ENCODE results near the gene ACTN1. TPM values are rescaled to one million over a fixed set of nuclear protein-coding genes. Genes with fewer than 3 reads are reported as not detected.
A peak's percentile ranks its signal among the peaks of the same experiment; 100 is the strongest.

Gene ACTN1
- polyA plus RNA-seq, 1 experiment = 641 TPM

DNA sequence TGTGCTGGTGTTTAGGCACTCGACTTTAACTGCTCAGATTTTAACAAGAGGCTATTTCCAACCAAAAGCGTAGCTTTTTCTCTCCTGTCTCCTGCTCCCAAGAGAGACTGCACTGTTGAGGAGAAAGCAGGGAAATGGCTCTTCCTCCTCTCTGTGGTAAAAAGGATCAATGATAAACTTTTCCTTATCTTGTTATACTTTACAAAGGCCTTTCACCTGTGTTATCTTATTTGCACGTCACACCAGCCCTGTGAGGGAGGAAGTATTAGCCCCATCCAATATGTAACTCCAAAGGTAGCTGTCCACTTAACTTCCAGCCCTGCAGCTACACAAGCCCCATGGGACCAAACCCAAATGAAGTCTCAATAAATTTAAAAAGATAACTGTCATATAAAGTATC lies 153.4 kb downstream of the ACTN1 start:
- ChIA-PET POLR2A (interaction anchor here (1.1 kb wide), 1 partner anchor 33 kb away, joined by 10 read pairs; the partner anchor contains the start of gene ZFP36L1), CTCF (interaction anchor here (0.6 to 5.8 kb wide), 11 partner anchors 8 to 990 kb away, joined by 3 to 34 read pairs (median 5); no protein-coding TSS in a partner anchor)
- Histone ChIP-seq H3K4me3 (ENCODE audit: low read depth, low read length) (no peak overlapping the region), H3K9me3 (ENCODE audit: control insufficient read depth, insufficient read depth, low read length) (no peaks in the 10 kb centered on the region), H3K27me3 (ENCODE audit: control insufficient read depth, insufficient read depth, low read length) (no peaks in the 10 kb centered on the region), H3K27ac (ENCODE audit: low read depth, low read length) (no peak overlapping the region)
- TF ChIP-seq, protein P1, sequence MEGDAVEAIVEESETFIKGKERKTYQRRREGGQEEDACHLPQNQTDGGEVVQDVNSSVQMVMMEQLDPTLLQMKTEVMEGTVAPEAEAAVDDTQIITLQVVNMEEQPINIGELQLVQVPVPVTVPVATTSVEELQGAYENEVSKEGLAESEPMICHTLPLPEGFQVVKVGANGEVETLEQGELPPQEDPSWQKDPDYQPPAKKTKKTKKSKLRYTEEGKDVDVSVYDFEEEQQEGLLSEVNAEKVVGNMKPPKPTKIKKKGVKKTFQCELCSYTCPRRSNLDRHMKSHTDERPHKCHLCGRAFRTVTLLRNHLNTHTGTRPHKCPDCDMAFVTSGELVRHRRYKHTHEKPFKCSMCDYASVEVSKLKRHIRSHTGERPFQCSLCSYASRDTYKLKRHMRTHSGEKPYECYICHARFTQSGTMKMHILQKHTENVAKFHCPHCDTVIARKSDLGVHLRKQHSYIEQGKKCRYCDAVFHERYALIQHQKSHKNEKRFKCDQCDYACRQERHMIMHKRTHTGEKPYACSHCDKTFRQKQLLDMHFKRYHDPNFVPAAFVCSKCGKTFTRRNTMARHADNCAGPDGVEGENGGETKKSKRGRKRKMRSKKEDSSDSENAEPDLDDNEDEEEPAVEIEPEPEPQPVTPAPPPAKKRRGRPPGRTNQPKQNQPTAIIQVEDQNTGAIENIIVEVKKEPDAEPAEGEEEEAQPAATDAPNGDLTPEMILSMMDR (IDR thresholded peaks at IDR 0.05; ENCODE audit: low read depth, low read length) = no peak
- DNase-seq (ENCODE audit: low read depth, low spot score) = no peak

DNA sequence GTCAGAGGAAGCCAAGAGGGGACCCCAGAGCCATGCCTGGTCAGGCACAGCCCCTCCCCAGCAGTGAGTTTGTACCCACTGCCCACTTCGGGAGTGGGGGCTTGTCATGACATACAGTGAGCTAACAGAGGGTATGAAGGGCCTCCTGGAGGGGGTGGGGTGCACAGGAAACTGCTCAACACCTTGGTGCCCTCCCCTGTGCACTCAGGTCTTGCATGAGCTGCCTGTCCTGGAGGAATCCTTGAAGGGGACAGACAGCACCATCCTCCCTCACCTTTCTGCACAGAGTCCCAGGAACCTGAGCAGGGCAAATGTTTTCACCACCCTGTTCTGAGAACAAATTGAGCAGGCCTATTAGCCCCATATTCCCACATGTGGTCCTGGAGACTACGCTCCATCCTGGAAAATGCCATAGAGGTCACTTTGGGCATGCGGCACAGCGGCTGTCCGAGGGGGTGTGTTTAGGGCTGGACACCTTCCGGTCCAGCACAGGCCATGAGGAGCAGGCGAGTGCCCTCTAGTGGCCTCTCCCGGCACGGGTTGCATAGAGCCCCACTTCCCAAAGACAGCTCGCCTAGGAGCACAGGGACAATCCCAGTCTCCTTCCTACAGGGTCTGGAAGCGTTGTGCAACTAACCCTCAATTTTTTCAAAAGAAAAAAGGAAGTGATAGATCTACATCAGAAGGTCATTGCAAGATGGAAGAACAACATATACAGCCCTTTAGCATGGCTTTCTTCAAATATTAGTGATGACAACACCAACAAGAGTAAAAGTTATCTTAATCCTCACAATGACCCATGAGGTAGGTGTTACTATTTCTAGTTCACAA lies 154.4 kb downstream of the ACTN1 start:
- TF ChIP-seq, protein P1 (IDR thresholded peaks at IDR 0.05; ENCODE audit: low read depth, low read length) = peak; percentile 90
- ChIA-PET POLR2A (interaction anchor here (0.5 to 1.1 kb wide), 2 partner anchors 32 to 35 kb away, joined by 3 to 10 read pairs; partner anchors contain the start of gene ZFP36L1), CTCF (interaction anchor here (0.6 to 5.8 kb wide), 20 partner anchors 8 to 989 kb away, joined by 3 to 34 read pairs (median 3); no protein-coding TSS in a partner anchor)
- no peaks in the 10 kb centered on the region for H3K27me3 ChIP-seq (ENCODE audit: control insufficient read depth, insufficient read depth, low read length)
- no peak overlapping the region for H3K4me3 ChIP-seq (ENCODE audit: low read depth, low read length)
- no peak overlapping the region for H3K27ac ChIP-seq (ENCODE audit: low read depth, low read length)
- no peak for DNase-seq (ENCODE audit: low read depth, low spot score)
- H3K9me3 ChIP-seq (ENCODE audit: control insufficient read depth, insufficient read depth, low read length) = no peaks in the 10 kb centered on the region; the same call in 1 of the 2 replicates

DNA sequence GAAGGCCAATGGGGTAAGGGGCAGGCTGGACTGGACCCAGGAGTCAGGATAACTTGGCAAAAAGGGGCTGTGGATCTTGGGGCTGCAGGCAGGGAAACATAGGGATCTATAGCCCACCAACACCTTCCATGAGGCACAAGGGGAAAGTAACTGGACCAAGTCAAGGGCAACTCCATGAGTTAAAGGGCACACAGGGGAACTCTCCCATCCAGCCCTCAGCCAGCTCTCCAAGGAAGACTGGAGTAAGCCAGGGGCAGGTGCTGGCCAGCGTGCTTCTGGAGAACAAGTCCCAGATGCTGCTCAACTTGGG lies 154.9 kb downstream of the ACTN1 start:
- H3K4me3 ChIP-seq (ENCODE audit: low read depth, low read length) = no peak overlapping the region
- TF ChIP-seq, protein P1 (IDR thresholded peaks at IDR 0.05; ENCODE audit: low read depth, low read length) = no peak
- DNase-seq (ENCODE audit: low read depth, low spot score) = no peak
- H3K27me3 ChIP-seq (ENCODE audit: control insufficient read depth, insufficient read depth, low read length) = no peaks in the 10 kb centered on the region
- no peaks in the 10 kb centered on the region; the same call in 1 of the 2 replicates for H3K9me3 ChIP-seq (ENCODE audit: control insufficient read depth, insufficient read depth, low read length)
- CTCF ChIA-PET = interaction anchor here (0.7 to 5.8 kb wide), 5 partner anchors 20 to 986 kb away, joined by 3 to 34 read pairs (median 3); no protein-coding TSS in a partner anchor
- POLR2A ChIA-PET = no interaction called here
- H3K27ac ChIP-seq (ENCODE audit: low read depth, low read length) = no peak overlapping the region

Small RNA genes lying within 50 kb of the gene (small RNA-seq; reads per million reads assigned to genes)
- gene BANF1P1 (ENCODE audit: insufficient read length, low read depth) (not detected), gene HMGN1P3 (ENCODE audit: insufficient read length, low read depth) (not detected), gene RPS29P1 (ENCODE audit: insufficient read length, low read depth) (not detected)

Other genes starting within 250 kb of the ACTN1 start
- 54.4 and 61.5 TPM in 2 replicates for gene ZFP36L1, start 186.2 kb downstream of the ACTN1 start, polyA plus RNA-seq (2011; rRNA removed)
- 32.4 and 34.1 TPM in 2 replicates for gene DCAF5, start 173.8 kb upstream of the ACTN1 start, polyA plus RNA-seq (2011; rRNA removed)
- 15.3 and 16.7 TPM in 2 replicates for gene EXD2, start 212.2 kb upstream of the ACTN1 start, polyA plus RNA-seq (2011; rRNA removed)

Measured in AG04450 (cell line).